Activated T-cell treated with anti-CD3 and anti-CD28 coated beads, Interleukin-2, amount 50 U/mL, for 72 hours (primary cell): ENCODE results near the gene NXPH4. TPM values are rescaled to one million over a fixed set of nuclear protein-coding genes. Genes with fewer than 3 reads are reported as not detected.

ENCODE experiments used
- ATAC-seq, 2 donors: fragments of 150-1000 bp; cut with Tn5 transposase; replicated peaks in 1 of 2; 2 replicates each; pipeline ENCODE4 v1.10.0; 2021; ENCODE audit warnings: moderate library complexity in 2 of 2, mild to moderate bottlenecking in 1 of 2
- DNase-seq, 2 donors: peaks; one replicate each; pipeline ENCODE4 v3.0.0; 2021 to 2022; ENCODE audit warnings: mixed read lengths in 1 of 2
- H3K27ac Mint-ChIP-seq: one replicate; pipeline ENCODE4 v1.8.0; 2022; ENCODE audit warnings: mild to moderate bottlenecking, moderate library complexity, mixed read lengths
- H3K27me3 Mint-ChIP-seq: one replicate; pipeline ENCODE4 v1.8.0; 2022; ENCODE audit warnings: low read depth, mixed read lengths
- H3K36me3 Mint-ChIP-seq, 2 donors: one replicate each; pipeline ENCODE4 v1.8.0; 2022; ENCODE audit warnings: mixed read lengths in 2 of 2, mild to moderate bottlenecking in 1 of 2; ENCODE audit not compliant: insufficient read depth in 2 of 2
- H3K4me1 Mint-ChIP-seq: one replicate; pipeline ENCODE4 v1.8.0; 2022; ENCODE audit warnings: low read depth, mixed read lengths
- H3K4me3 Mint-ChIP-seq, 2 donors: one replicate each; pipeline ENCODE4 v1.8.0; 2022; ENCODE audit warnings: mild to moderate bottlenecking in 2 of 2, mixed read lengths in 2 of 2, moderate library complexity in 2 of 2
- H3K9me3 Mint-ChIP-seq, 2 donors: one replicate each; pipeline ENCODE4 v1.8.0; 2022; ENCODE audit warnings: mixed read lengths in 2 of 2
- total RNA-seq, 2 donors: library from RNA; stranded (reverse); gene quantifications; one replicate each; pipeline ENCODE4 v1.2.3, GENCODE V29; 2022

The NXPH4 gene
- total RNA-seq, 2 donors from 2014 or later, result 1.5 to 2.3 TPM

DNA sequence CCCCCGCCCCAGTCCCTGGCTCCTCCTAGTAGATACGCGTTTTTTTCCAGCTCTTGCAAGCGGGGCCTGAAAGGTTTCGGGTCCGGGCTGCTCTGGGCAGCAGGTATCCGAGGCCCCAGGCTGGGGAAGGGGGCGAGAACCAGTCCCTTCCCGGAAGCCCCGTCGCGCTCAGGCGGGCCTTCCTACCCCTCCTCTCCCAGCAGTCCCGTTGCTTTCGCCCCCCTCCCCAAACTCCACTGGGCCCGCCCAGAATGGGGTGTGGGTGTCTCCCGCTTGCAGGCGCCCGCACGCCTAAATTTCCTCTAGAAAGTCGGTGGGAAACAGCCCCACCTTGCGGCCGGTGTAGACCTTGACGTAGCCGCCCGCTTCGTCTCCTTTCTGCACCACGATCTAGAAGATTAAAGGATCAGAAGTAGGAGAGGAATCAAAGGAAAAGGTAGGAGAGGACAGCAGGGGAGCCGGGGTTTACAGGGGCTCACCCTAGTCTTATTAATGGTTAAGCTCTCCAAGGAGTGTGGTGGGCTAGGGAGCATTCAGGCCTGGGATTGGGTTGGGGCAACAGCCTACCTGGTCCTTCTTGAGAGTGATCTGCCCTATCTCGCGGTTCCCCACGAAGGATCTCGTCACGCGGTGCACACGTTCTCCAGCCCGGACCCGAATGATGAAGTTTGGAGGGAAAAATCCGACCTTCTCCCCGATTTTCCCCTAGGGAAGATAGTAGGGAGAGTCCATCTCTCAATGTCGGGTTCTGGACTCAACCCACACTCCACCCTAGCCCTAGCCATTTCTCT is 27.1 kb downstream of the NXPH4 start:
- Mint-ChIP-seq H3K4me1 (peaks cover 56% of the 10 kb centered on the region), H3K4me3 (peak overlapping the region; percentile 61 to 100), H3K9me3 (no peaks in the 10 kb centered on the region), H3K36me3 (peaks cover 6 to 13% of the 10 kb centered on the region in 2 donors), H3K27ac (no peak overlapping the region), H3K27me3 (peaks cover 43% of the 10 kb centered on the region)
- DNase-seq (peak; percentile 85 to 88), ATAC-seq (peak; percentile 12 to 14)

- peaks cover 6 to 10% of the 10 kb centered on the region in 2 donors for H3K36me3 Mint-ChIP-seq
- no peaks in the 10 kb centered on the region for H3K9me3 Mint-ChIP-seq
- peaks cover 57% of the 10 kb centered on the region for H3K4me1 Mint-ChIP-seq
- H3K27me3 Mint-ChIP-seq, result peaks cover 40% of the 10 kb centered on the region
- ATAC-seq (no peak), DNase-seq (no peak)
- no peak overlapping the region for H3K27ac Mint-ChIP-seq
- peak overlapping the region in 1 of 2 donors; percentile 100 for H3K4me3 Mint-ChIP-seq
Observed at GRCh38 chr12:57244312-57244696, 27.7 kb downstream of the NXPH4 start.

GRCh38 chr12:57247041-57247440 is 30.4 kb downstream of the NXPH4 start:
- H3K27me3 Mint-ChIP-seq, result peaks cover 22% of the 10 kb centered on the region
- H3K27ac Mint-ChIP-seq, result no peak overlapping the region
- no peaks in the 10 kb centered on the region for H3K9me3 Mint-ChIP-seq
- DNase-seq (no peak), ATAC-seq (no peak)
- no peaks in the 10 kb centered on the region for H3K36me3 Mint-ChIP-seq
- no peak overlapping the region for H3K4me3 Mint-ChIP-seq
- peaks cover 32% of the 10 kb centered on the region for H3K4me1 Mint-ChIP-seq

DNA sequence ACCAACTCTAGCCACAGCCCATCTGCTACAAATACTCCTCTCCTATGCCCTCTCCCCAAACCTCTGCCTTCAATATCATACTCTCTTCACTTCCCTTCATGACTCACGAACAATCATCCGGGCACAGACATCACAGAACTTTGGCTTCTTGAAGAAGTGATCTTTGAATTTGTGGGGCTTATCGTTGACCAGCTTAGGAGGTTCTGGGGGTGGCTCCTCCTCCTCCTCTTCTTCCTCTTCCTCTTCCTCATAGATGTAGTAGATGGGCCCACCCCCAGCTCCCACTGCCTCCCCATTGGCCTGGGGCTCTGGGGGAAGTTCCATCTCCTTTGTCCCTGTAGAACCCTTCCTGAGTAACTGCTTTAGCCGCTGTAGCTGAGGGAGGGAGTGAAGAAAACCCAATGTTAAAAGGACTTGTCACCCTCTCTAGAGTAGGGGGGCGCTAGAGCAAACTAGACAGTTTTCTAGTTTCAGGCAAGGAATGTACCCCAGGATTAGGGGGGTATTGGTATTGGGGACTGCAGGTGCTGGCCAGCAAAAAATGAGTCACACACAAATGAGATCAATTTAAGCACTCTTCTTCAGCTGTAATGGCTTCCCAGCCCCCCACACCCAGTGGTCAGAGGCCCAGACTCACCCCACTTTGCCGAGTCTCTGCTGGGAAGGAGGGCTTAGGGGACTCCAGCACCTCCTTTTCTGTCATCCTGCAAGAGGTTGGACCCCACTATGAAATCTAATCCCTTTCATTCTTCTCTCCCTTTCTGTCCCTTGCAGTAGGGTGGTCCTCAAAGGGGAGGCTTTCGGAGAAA is 32.5 kb downstream of the NXPH4 start:
- peak overlapping the region in 1 of 2 donors; percentile 14 for H3K4me3 Mint-ChIP-seq
- no peak overlapping the region for H3K27ac Mint-ChIP-seq
- peak in 1 of 2 donors; percentile 45 for ATAC-seq
- peaks cover 11% of the 10 kb centered on the region for H3K4me1 Mint-ChIP-seq
- no peaks in the 10 kb centered on the region for H3K36me3 Mint-ChIP-seq
- no peaks in the 10 kb centered on the region for H3K9me3 Mint-ChIP-seq
- no peak for DNase-seq
- peaks cover 5% of the 10 kb centered on the region for H3K27me3 Mint-ChIP-seq

- no peak for ATAC-seq
- H3K9me3 Mint-ChIP-seq, result no peaks in the 10 kb centered on the region
- H3K4me1 Mint-ChIP-seq, result peaks cover 8% of the 10 kb centered on the region
- H3K27me3 Mint-ChIP-seq, result no peaks in the 10 kb centered on the region
- H3K4me3 Mint-ChIP-seq, result no peak overlapping the region
- H3K27ac Mint-ChIP-seq, result no peak overlapping the region
- peaks cover 1 to 2% of the 10 kb centered on the region in 2 donors for H3K36me3 Mint-ChIP-seq
- no peak for DNase-seq
Observed at GRCh38 chr12:57250541-57250940, 33.9 kb downstream of the NXPH4 start.

GRCh38 chr12:57250956-57251355 is 34.4 kb downstream of the NXPH4 start, which contains the start of gene STAC3:
Gene STAC3, minus strand, starts transcription at chr12:57251187. Its CDS starts 1,551 bp downstream, at chr12:57249636.
- H3K4me3 Mint-ChIP-seq, result no peak within 1 kb of the TSS
- no peak within 1 kb of the TSS for H3K27ac Mint-ChIP-seq
- H3K27me3 Mint-ChIP-seq, result no peaks in the 10 kb centered on the region
- peaks cover 1 to 2% of the 10 kb centered on the region in 2 donors for H3K36me3 Mint-ChIP-seq
- ATAC-seq (no peak), DNase-seq (no peak)
- H3K4me1 Mint-ChIP-seq, result peaks cover 8% of the 10 kb centered on the region
- H3K9me3 Mint-ChIP-seq, result no peaks in the 10 kb centered on the region

DNA sequence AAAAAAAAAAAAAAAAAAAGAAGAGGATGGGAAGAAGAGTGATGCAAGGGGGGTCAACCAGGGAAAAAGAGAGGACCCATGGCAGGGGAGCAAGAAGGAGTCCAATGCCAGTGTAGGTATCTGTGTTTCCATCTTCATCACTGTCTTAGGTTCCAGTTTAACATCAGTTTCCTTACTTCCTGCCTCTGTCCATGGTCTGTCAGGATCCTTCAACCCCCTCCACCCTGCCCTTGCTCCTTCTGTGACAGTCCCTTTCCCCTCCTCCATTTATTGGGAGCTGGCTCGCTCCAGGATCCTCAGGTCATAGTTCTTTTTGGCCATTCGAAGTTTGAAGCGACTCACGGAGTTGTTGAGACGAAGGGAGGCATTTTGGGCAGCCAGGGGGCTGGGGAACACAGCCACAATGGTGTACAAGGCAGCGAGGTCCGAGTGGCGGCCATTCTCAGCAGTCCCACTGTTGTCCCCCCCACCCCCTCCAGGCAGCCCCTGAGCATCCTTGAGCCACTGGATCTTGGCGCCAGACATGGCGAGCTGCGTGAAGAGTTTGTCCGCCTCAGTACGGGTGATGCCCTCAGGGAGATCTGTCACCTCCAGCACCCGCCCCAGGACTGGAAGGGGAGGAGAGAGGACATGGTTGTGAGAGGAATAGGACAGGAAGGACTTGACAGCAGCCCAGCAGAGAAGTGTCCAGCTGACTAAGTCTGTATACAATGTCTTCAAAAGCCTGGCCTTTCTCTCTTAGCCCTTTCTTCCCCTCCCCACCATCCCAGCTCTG is 38.1 kb downstream of the NXPH4 start:
- no peak overlapping the region for H3K27ac Mint-ChIP-seq

GRCh38 chr12:57255916-57256315 is 39.3 kb downstream of the NXPH4 start:
- Mint-ChIP-seq H3K36me3 (peaks cover 2 to 10% of the 10 kb centered on the region in 2 donors), H3K27ac (no peak overlapping the region), H3K27me3 (no peaks in the 10 kb centered on the region), H3K9me3 (no peaks in the 10 kb centered on the region), H3K4me1 (no peaks in the 10 kb centered on the region), H3K4me3 (no peak overlapping the region)
- ATAC-seq, result no peak
- no peak for DNase-seq

More for the DNA sequence above, 38.1 kb downstream of the NXPH4 start:
- no peaks in the 10 kb centered on the region for H3K4me1 Mint-ChIP-seq
- no peak overlapping the region for H3K4me3 Mint-ChIP-seq
- H3K27me3 Mint-ChIP-seq, result no peaks in the 10 kb centered on the region
- DNase-seq, result no peak
- ATAC-seq, result no peak
- H3K36me3 Mint-ChIP-seq, result peaks cover 2 to 9% of the 10 kb centered on the region in 2 donors
- H3K9me3 Mint-ChIP-seq, result no peaks in the 10 kb centered on the region

GRCh38 chr12:57258977-57259970 is 42.7 kb downstream of the NXPH4 start:
- Mint-ChIP-seq H3K36me3 (peaks cover 2 to 9% of the 10 kb centered on the region in 2 donors), H3K9me3 (no peaks in the 10 kb centered on the region), H3K27me3 (no peaks in the 10 kb centered on the region), H3K4me3 (no peak overlapping the region), H3K27ac (no peak overlapping the region), H3K4me1 (peaks cover 6% of the 10 kb centered on the region)
- DNase-seq (no peak), ATAC-seq (no peak)

DNA sequence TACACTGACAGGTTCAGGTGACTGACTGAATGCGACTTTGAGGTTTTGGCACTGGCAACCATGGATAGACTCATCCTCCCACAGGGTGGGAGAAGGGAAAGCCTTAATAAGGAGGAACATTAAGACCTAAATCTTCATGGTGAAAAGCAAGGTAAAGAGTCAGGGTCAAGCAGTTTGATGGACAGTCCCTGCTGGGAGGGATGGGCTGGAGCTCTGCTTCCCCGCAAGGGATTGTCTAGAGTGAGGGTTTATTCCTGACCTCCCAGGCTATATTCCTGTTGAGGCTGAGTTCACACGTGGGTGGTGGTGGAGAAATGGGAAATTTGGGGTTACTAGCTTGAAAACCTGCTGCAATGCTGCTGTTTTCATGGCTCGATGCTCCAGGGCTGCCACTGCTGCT is 43.8 kb downstream of the NXPH4 start:
- H3K27me3 Mint-ChIP-seq, result no peaks in the 10 kb centered on the region
- DNase-seq (no peak), ATAC-seq (no peak)
- peaks cover 6% of the 10 kb centered on the region for H3K4me1 Mint-ChIP-seq
- H3K36me3 Mint-ChIP-seq, result peaks cover under 1 to 8% of the 10 kb centered on the region in 2 donors
- H3K4me3 Mint-ChIP-seq, result no peak overlapping the region
- H3K27ac Mint-ChIP-seq, result no peak overlapping the region
- no peaks in the 10 kb centered on the region for H3K9me3 Mint-ChIP-seq

GRCh38 chr12:57261428-57261865 is 44.9 kb downstream of the NXPH4 start:
- Mint-ChIP-seq H3K36me3 (peaks cover 0 to 5% of the 10 kb centered on the region in 2 donors), H3K27ac (no peak overlapping the region), H3K4me1 (peaks cover 6% of the 10 kb centered on the region), H3K9me3 (no peaks in the 10 kb centered on the region), H3K4me3 (no peak overlapping the region), H3K27me3 (no peaks in the 10 kb centered on the region)
- no peak for ATAC-seq
- DNase-seq, result no peak
